K562 (cell line): Measurements from ENCODE around the gene SERPING1.

Experiments used
- YBX1 ChIP-seq: fragments of 450-650 bp; IDR thresholded peaks from 2 replicates; pipeline ENCODE4 v1.7.1; 2016; ENCODE audit warnings: mild to moderate bottlenecking
- ZNF239 ChIP-seq: fragments of 250-450 bp; sonication (Bioruptor Pico); IDR thresholded peaks from 2 replicates; pipeline ENCODE4 v1.4.0; 2020; ENCODE audit warnings: mild to moderate bottlenecking
- TF ChIP-seq, protein P1 (sequence below): sonication (generic); formaldehyde crosslinking; IDR thresholded peaks from 2 replicates; pipeline ENCODE4 v1.8.0; 2023; ENCODE audit warnings: mild to moderate bottlenecking, missing genetic modification reagents
- TF ChIP-seq, protein P2 (sequence below): sonication (generic); formaldehyde crosslinking; IDR thresholded peaks from 2 replicates; pipeline ENCODE4 v1.8.0; 2022; ENCODE audit warnings: mild to moderate bottlenecking, missing genetic modification reagents

DNA sequence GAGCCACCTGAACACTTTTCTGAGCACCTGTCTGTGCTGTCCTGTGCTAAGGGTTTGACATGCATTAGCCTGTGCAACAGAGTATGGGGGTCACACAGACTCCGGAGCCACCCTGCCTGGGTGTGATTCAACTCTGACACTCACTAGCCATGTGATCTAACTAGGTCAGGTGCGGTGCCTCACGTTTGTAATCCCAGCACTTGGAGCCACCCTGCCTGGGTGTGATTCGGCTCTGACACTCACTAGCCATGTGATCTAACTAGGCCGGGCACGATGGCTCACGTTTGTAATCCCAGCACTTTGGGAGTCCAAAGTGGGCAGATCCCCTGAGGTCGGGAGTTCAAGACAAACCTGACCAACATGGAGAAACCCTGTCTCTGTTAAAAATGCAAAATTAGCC is 41.4 kb upstream of the SERPING1 start:
- TF ChIP-seq ZNF239 (CRISPR knock-in tag) (no peak), YBX1 (no peak)
- TF ChIP-seq, protein P1, sequence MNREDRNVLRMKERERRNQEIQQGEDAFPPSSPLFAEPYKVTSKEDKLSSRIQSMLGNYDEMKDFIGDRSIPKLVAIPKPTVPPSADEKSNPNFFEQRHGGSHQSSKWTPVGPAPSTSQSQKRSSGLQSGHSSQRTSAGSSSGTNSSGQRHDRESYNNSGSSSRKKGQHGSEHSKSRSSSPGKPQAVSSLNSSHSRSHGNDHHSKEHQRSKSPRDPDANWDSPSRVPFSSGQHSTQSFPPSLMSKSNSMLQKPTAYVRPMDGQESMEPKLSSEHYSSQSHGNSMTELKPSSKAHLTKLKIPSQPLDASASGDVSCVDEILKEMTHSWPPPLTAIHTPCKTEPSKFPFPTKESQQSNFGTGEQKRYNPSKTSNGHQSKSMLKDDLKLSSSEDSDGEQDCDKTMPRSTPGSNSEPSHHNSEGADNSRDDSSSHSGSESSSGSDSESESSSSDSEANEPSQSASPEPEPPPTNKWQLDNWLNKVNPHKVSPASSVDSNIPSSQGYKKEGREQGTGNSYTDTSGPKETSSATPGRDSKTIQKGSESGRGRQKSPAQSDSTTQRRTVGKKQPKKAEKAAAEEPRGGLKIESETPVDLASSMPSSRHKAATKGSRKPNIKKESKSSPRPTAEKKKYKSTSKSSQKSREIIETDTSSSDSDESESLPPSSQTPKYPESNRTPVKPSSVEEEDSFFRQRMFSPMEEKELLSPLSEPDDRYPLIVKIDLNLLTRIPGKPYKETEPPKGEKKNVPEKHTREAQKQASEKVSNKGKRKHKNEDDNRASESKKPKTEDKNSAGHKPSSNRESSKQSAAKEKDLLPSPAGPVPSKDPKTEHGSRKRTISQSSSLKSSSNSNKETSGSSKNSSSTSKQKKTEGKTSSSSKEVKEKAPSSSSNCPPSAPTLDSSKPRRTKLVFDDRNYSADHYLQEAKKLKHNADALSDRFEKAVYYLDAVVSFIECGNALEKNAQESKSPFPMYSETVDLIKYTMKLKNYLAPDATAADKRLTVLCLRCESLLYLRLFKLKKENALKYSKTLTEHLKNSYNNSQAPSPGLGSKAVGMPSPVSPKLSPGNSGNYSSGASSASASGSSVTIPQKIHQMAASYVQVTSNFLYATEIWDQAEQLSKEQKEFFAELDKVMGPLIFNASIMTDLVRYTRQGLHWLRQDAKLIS (CRISPR knock-in tag) = no peak
- TF ChIP-seq, protein P2, sequence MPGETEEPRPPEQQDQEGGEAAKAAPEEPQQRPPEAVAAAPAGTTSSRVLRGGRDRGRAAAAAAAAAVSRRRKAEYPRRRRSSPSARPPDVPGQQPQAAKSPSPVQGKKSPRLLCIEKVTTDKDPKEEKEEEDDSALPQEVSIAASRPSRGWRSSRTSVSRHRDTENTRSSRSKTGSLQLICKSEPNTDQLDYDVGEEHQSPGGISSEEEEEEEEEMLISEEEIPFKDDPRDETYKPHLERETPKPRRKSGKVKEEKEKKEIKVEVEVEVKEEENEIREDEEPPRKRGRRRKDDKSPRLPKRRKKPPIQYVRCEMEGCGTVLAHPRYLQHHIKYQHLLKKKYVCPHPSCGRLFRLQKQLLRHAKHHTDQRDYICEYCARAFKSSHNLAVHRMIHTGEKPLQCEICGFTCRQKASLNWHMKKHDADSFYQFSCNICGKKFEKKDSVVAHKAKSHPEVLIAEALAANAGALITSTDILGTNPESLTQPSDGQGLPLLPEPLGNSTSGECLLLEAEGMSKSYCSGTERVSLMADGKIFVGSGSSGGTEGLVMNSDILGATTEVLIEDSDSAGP (CRISPR knock-in tag) = no peak
